HUES6 (cell line): ENCODE results near the gene ADAM12.

Experiments used
- H3K27ac ChIP-seq: 2 replicates; pipeline ENCODE4 v1.7.0; 2013; ENCODE audit warnings: low read depth, mild to moderate bottlenecking, low read length, inconsistent platforms
- H3K27me3 ChIP-seq: 2 replicates; pipeline ENCODE4 v1.6.1; 2013; ENCODE audit warnings: low read length; ENCODE audit not compliant: control insufficient read depth, insufficient read depth
- H3K36me3 ChIP-seq: 2 replicates; pipeline ENCODE4 v1.6.1; 2013; ENCODE audit warnings: low read length; ENCODE audit not compliant: control insufficient read depth, insufficient read depth
- H3K4me1 ChIP-seq: 2 replicates; pipeline ENCODE4 v1.6.1; 2013; ENCODE audit warnings: low read length; ENCODE audit not compliant: control insufficient read depth, insufficient read depth
- H3K4me3 ChIP-seq: 2 replicates; pipeline ENCODE4 v1.5.1; 2013; ENCODE audit warnings: low read depth, low read length
- H3K9ac ChIP-seq: one replicate; pipeline ENCODE4 v1.6.1; 2013; ENCODE audit warnings: mild to moderate bottlenecking, low read length
- H3K9me3 ChIP-seq: 2 replicates; pipeline ENCODE4 v1.6.1; 2013; ENCODE audit warnings: low read depth, low read length; ENCODE audit not compliant: control insufficient read depth, insufficient read depth

Gene ADAM12

GRCh38 chr10:126387931-126388911 lies at the start of gene ADAM12:
TSS of gene ADAM12 (minus strand) at chr10:126388477. CDS start at chr10:126388145, 332 bp downstream.
- Histone ChIP-seq H3K9me3 (no peaks in the 10 kb centered on the region), H3K27me3 (peaks cover 48% of the 10 kb centered on the region), H3K36me3 (no peaks in the 10 kb centered on the region), H3K4me3 (peak within 1 kb of the TSS; percentile 77), H3K4me1 (peaks cover 6% of the 10 kb centered on the region; the same call in 1 of the 2 replicates), H3K9ac (peak within 1 kb of the TSS; percentile 36), H3K27ac (no peak within 1 kb of the TSS)

- no peak overlapping the region for H3K9ac ChIP-seq
Observed at GRCh38 chr10:126437635-126438406, 49.5 kb upstream of the ADAM12 start.

GRCh38 chr10:126434235-126434634 lies 46.0 kb upstream of the ADAM12 start:
- Histone ChIP-seq H3K4me3 (no peak overlapping the region), H3K27me3 (no peaks in the 10 kb centered on the region), H3K9ac (no peak overlapping the region), H3K4me1 (no peaks in the 10 kb centered on the region), H3K36me3 (no peaks in the 10 kb centered on the region), H3K9me3 (no peaks in the 10 kb centered on the region), H3K27ac (no peak overlapping the region)

More at GRCh38 chr10:126437635-126438406, 49.5 kb upstream of the ADAM12 start:
- Histone ChIP-seq H3K27me3 (no peaks in the 10 kb centered on the region), H3K36me3 (no peaks in the 10 kb centered on the region), H3K9me3 (no peaks in the 10 kb centered on the region), H3K4me1 (no peaks in the 10 kb centered on the region), H3K27ac (no peak overlapping the region), H3K4me3 (no peak overlapping the region)

- no peaks in the 10 kb centered on the region for H3K4me1 ChIP-seq
- H3K36me3 ChIP-seq = no peaks in the 10 kb centered on the region
- no peak overlapping the region for H3K27ac ChIP-seq
- no peak overlapping the region for H3K9ac ChIP-seq
- H3K9me3 ChIP-seq = no peaks in the 10 kb centered on the region
- H3K4me3 ChIP-seq = no peak overlapping the region
- H3K27me3 ChIP-seq = no peaks in the 10 kb centered on the region
Observed at GRCh38 chr10:126433351-126433750, 45.1 kb upstream of the ADAM12 start.

GRCh38 chr10:126432507-126432906 lies 44.2 kb upstream of the ADAM12 start:
- no peaks in the 10 kb centered on the region for H3K4me1 ChIP-seq
- no peaks in the 10 kb centered on the region for H3K27me3 ChIP-seq
- no peak overlapping the region for H3K9ac ChIP-seq
- no peaks in the 10 kb centered on the region for H3K36me3 ChIP-seq
- no peaks in the 10 kb centered on the region for H3K9me3 ChIP-seq
- H3K4me3 ChIP-seq = no peak overlapping the region
- no peak overlapping the region for H3K27ac ChIP-seq

GRCh38 chr10:126431816-126432215 lies 43.5 kb upstream of the ADAM12 start:
- Histone ChIP-seq H3K27me3 (no peaks in the 10 kb centered on the region), H3K9me3 (no peaks in the 10 kb centered on the region), H3K36me3 (no peaks in the 10 kb centered on the region), H3K27ac (no peak overlapping the region), H3K9ac (no peak overlapping the region), H3K4me3 (no peak overlapping the region), H3K4me1 (no peaks in the 10 kb centered on the region)

GRCh38 chr10:126430512-126430911 lies 42.2 kb upstream of the ADAM12 start:
- H3K27me3 ChIP-seq = no peaks in the 10 kb centered on the region
- H3K27ac ChIP-seq = no peak overlapping the region
- no peaks in the 10 kb centered on the region for H3K9me3 ChIP-seq
- H3K36me3 ChIP-seq = no peaks in the 10 kb centered on the region
- H3K4me3 ChIP-seq = no peak overlapping the region
- H3K4me1 ChIP-seq = 0 out of 2 replicates have a peak, but pooled peaks cover 3% of the 10 kb centered on the region
- H3K9ac ChIP-seq = no peak overlapping the region

GRCh38 chr10:126429275-126429674 lies 41.0 kb upstream of the ADAM12 start:
- H3K9ac ChIP-seq = no peak overlapping the region
- H3K27ac ChIP-seq = no peak overlapping the region
- H3K4me3 ChIP-seq = no peak overlapping the region
- no peaks in the 10 kb centered on the region for H3K36me3 ChIP-seq
- peaks cover 5% of the 10 kb centered on the region for H3K9me3 ChIP-seq
- H3K27me3 ChIP-seq = no peaks in the 10 kb centered on the region
- H3K4me1 ChIP-seq = 0 out of 2 replicates have a peak, but pooled peaks cover 3% of the 10 kb centered on the region

GRCh38 chr10:126425489-126426065 lies 37.3 kb upstream of the ADAM12 start:
- H3K27me3 ChIP-seq = no peaks in the 10 kb centered on the region
- no peak overlapping the region for H3K4me3 ChIP-seq
- H3K9ac ChIP-seq = no peak overlapping the region
- H3K4me1 ChIP-seq = 0 out of 2 replicates have a peak, but pooled peaks cover 3% of the 10 kb centered on the region
- H3K36me3 ChIP-seq = no peaks in the 10 kb centered on the region
- no peak overlapping the region for H3K27ac ChIP-seq
- peaks cover 18% of the 10 kb centered on the region for H3K9me3 ChIP-seq

GRCh38 chr10:126425032-126425431 lies 36.8 kb upstream of the ADAM12 start:
- Histone ChIP-seq H3K4me3 (no peak overlapping the region), H3K27ac (no peak overlapping the region), H3K4me1 (0 out of 2 replicates have a peak, but pooled peaks cover 3% of the 10 kb centered on the region), H3K9me3 (peaks cover 18% of the 10 kb centered on the region), H3K36me3 (no peaks in the 10 kb centered on the region), H3K27me3 (no peaks in the 10 kb centered on the region), H3K9ac (no peak overlapping the region)
